Measurements from ENCODE around the gene FKBP10.

FKBP10 gene

DNA sequence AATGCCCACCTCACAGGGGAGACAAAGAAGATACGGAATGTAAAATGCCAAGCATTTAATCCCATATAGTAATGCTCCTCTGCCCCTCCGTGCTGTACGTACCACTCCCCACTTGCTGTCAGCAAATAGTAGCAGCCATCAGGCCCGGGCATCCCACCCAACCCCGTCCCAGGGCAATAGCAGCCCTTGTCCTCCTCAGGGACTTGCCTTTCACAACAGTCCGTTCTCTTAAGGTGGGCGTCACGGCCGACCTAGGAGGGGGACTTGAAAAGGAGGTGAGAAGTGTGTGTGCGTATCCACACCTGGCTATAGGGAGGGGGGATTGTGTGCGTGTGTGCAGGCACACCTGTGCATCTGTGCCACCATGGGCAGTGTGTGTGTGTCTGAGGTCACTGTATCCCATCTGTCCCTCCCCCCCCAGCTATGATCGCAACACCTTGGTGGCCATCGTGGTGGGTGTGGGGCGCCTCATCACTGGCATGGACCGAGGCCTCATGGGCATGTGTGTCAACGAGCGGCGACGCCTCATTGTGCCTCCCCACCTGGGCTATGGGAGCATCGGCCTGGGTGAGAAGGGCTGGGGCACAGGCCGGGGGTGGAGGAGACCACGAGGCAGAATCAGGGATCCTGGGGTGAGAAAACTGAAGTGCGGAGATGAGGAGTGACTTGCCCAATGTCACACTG lies 4.0 kb downstream of the FKBP10 start:
- ATAC-seq (ENCODE audit: insufficient read depth, low read depth): no peak
- no peak for TF ChIP-seq EZH2 (IDR thresholded peaks at IDR 0.05; ENCODE audit: borderline replicate concordance, low read depth, low read length, severe bottlenecking)
- TF ChIP-seq, protein P1, sequence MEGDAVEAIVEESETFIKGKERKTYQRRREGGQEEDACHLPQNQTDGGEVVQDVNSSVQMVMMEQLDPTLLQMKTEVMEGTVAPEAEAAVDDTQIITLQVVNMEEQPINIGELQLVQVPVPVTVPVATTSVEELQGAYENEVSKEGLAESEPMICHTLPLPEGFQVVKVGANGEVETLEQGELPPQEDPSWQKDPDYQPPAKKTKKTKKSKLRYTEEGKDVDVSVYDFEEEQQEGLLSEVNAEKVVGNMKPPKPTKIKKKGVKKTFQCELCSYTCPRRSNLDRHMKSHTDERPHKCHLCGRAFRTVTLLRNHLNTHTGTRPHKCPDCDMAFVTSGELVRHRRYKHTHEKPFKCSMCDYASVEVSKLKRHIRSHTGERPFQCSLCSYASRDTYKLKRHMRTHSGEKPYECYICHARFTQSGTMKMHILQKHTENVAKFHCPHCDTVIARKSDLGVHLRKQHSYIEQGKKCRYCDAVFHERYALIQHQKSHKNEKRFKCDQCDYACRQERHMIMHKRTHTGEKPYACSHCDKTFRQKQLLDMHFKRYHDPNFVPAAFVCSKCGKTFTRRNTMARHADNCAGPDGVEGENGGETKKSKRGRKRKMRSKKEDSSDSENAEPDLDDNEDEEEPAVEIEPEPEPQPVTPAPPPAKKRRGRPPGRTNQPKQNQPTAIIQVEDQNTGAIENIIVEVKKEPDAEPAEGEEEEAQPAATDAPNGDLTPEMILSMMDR (IDR thresholded peaks at IDR 0.05; ENCODE audit: borderline replicate concordance, extremely low read depth, low read length, poor library complexity, severe bottlenecking): no peak
- H3K9me3 ChIP-seq (ENCODE audit: insufficient read depth, low read length, severe bottlenecking): no peaks in the 10 kb centered on the region
- H3K79me2 ChIP-seq (ENCODE audit: insufficient read depth, low read length): no peaks in the 10 kb centered on the region
- H3K4me2 ChIP-seq (ENCODE audit: insufficient read depth, low read length): no peak overlapping the region
- H2AFZ ChIP-seq (ENCODE audit: low read depth, low read length): no peak overlapping the region
- H4K20me1 ChIP-seq (ENCODE audit: insufficient read depth, low read length): no peaks in the 10 kb centered on the region
- H3K4me3 ChIP-seq (ENCODE audit: low read depth in 1 of 2, low read length in 2 of 2): no peak overlapping the region
- H3K36me3 ChIP-seq (ENCODE audit: insufficient read depth, low read length): no peaks in the 10 kb centered on the region
- H3K9ac ChIP-seq (ENCODE audit: low read depth, low read length): no peak overlapping the region
- peaks cover 15% of the 10 kb centered on the region for H3K27me3 ChIP-seq (ENCODE audit: insufficient read depth, low read length, poor library complexity)
- H3K27ac ChIP-seq (ENCODE audit: low read length): no peak overlapping the region
- DNase-seq: no peak
- peaks cover 6% of the 10 kb centered on the region for H3K4me1 ChIP-seq (ENCODE audit: insufficient read depth, low read length)

- Histone ChIP-seq H3K9ac (ENCODE audit: low read depth, low read length) (no peak overlapping the region), H3K79me2 (ENCODE audit: insufficient read depth, low read length) (no peaks in the 10 kb centered on the region), H3K9me3 (ENCODE audit: insufficient read depth, low read length, severe bottlenecking) (no peaks in the 10 kb centered on the region), H3K27ac (ENCODE audit: low read length) (no peak overlapping the region), H4K20me1 (ENCODE audit: insufficient read depth, low read length) (no peaks in the 10 kb centered on the region), H3K4me1 (ENCODE audit: insufficient read depth, low read length) (no peaks in the 10 kb centered on the region), H2AFZ (ENCODE audit: low read depth, low read length) (no peak overlapping the region), H3K27me3 (ENCODE audit: insufficient read depth, low read length, poor library complexity) (peaks cover 6% of the 10 kb centered on the region), H3K4me3 (ENCODE audit: low read depth in 1 of 2, low read length in 2 of 2) (no peak overlapping the region), H3K36me3 (ENCODE audit: insufficient read depth, low read length) (no peaks in the 10 kb centered on the region), H3K4me2 (ENCODE audit: insufficient read depth, low read length) (no peak overlapping the region)
- DNase-seq (no peak), ATAC-seq (ENCODE audit: insufficient read depth, low read depth) (no peak)
- TF ChIP-seq EZH2 (IDR thresholded peaks at IDR 0.05; ENCODE audit: borderline replicate concordance, low read depth, low read length, severe bottlenecking): no peak
- TF ChIP-seq, protein P1 (IDR thresholded peaks at IDR 0.05; ENCODE audit: borderline replicate concordance, extremely low read depth, low read length, poor library complexity, severe bottlenecking): no peak
Measured at GRCh38 chr17:41818024-41818423, 5.2 kb downstream of the FKBP10 start.

- Histone ChIP-seq H3K9ac (ENCODE audit: low read depth, low read length) (no peak overlapping the region), H3K4me3 (ENCODE audit: low read depth in 1 of 2, low read length in 2 of 2) (no peak overlapping the region), H3K36me3 (ENCODE audit: insufficient read depth, low read length) (peaks cover 3% of the 10 kb centered on the region; the same call in 1 of the 2 replicates), H3K27me3 (ENCODE audit: insufficient read depth, low read length, poor library complexity) (no peaks in the 10 kb centered on the region), H3K79me2 (ENCODE audit: insufficient read depth, low read length) (no peaks in the 10 kb centered on the region), H3K4me1 (ENCODE audit: insufficient read depth, low read length) (no peaks in the 10 kb centered on the region), H4K20me1 (ENCODE audit: insufficient read depth, low read length) (no peaks in the 10 kb centered on the region), H3K9me3 (ENCODE audit: insufficient read depth, low read length, severe bottlenecking) (no peaks in the 10 kb centered on the region), H3K27ac (ENCODE audit: low read length) (no peak overlapping the region), H2AFZ (ENCODE audit: low read depth, low read length) (no peak overlapping the region), H3K4me2 (ENCODE audit: insufficient read depth, low read length) (no peak overlapping the region)
- TF ChIP-seq, protein P1 (IDR thresholded peaks at IDR 0.05; ENCODE audit: borderline replicate concordance, extremely low read depth, low read length, poor library complexity, severe bottlenecking): no peak
- no peak for TF ChIP-seq EZH2 (IDR thresholded peaks at IDR 0.05; ENCODE audit: borderline replicate concordance, low read depth, low read length, severe bottlenecking)
- no peak for ATAC-seq (ENCODE audit: insufficient read depth, low read depth)
- DNase-seq: no peak
Measured at GRCh38 chr17:41821776-41822175, 9.0 kb downstream of the FKBP10 start.
